Measurements from ENCODE around the gene MAF.

DNA sequence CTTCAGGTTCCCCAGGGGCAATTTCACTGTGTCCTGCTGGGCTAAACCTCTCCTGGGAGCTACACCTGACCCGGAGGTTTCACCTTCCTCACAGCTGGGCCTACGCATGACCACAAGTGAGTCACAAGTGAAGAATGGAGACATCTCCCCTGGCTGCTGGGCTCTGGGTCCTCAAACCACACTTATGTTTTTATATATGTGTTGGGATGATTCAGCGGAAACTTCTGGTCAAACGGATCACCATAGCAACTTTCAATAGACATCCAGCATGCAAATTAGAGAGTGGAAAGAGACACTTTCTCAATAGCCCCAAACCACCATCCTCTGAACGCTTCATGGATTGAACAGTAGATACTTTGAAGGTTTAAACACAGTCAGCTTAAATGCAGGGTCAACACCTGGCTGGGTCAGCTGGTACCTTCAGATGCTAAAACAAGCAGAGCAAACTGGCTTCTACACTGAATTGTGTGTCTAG lies 28.0 kb upstream of the MAF start:
- TF ChIP-seq, protein P1, sequence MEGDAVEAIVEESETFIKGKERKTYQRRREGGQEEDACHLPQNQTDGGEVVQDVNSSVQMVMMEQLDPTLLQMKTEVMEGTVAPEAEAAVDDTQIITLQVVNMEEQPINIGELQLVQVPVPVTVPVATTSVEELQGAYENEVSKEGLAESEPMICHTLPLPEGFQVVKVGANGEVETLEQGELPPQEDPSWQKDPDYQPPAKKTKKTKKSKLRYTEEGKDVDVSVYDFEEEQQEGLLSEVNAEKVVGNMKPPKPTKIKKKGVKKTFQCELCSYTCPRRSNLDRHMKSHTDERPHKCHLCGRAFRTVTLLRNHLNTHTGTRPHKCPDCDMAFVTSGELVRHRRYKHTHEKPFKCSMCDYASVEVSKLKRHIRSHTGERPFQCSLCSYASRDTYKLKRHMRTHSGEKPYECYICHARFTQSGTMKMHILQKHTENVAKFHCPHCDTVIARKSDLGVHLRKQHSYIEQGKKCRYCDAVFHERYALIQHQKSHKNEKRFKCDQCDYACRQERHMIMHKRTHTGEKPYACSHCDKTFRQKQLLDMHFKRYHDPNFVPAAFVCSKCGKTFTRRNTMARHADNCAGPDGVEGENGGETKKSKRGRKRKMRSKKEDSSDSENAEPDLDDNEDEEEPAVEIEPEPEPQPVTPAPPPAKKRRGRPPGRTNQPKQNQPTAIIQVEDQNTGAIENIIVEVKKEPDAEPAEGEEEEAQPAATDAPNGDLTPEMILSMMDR (IDR thresholded peaks at IDR 0.05), result no peak
- TF ChIP-seq ZFX (IDR thresholded peaks at IDR 0.05; ENCODE audit: borderline replicate concordance), result no peak
